ENCODE data around the gene USP43. TPM values are rescaled to one million over a fixed set of nuclear protein-coding genes. Genes with fewer than 3 reads are reported as not detected.

Gene USP43
- total RNA-seq, 1 experiment from 2014 or later: 0.34 TPM

GRCh38 chr17:9700754-9701476 is 55.6 kb downstream of the USP43 start:
- no TSS peak for BruUV-seq (replicated peaks)
- Histone ChIP-seq H3K27ac (ENCODE audit: low read depth, low read length, poor library complexity, severe bottlenecking) (no peak overlapping the region), H3K9me3 (ENCODE audit: low read depth, low read length, poor library complexity, severe bottlenecking) (no peaks in the 10 kb centered on the region), H3K4me1 (ENCODE audit: insufficient read depth, low read length, poor library complexity, severe bottlenecking) (no peaks in the 10 kb centered on the region), H3K27me3 (replicated peaks; ENCODE audit: insufficient read depth, low read depth, low read length, poor library complexity) (no peaks in the 10 kb centered on the region), H3K4me3 (ENCODE audit: low read depth, low read length, poor library complexity, severe bottlenecking) (no peak overlapping the region), H3K36me3 (ENCODE audit: insufficient read depth, low read length, poor library complexity, severe bottlenecking) (no peaks in the 10 kb centered on the region)
- ChIA-PET POLR2A (ENCODE audit: low non-redundant PET) (no interaction called here), CTCF (no interaction called here)
- DNase-seq (ENCODE audit: low spot score): no peak
- intact Hi-C loops (cut with micrococcal nuclease; ENCODE audit: unreplicated experiment): no loop called here
- TF ChIP-seq CTCF (conservative IDR thresholded peaks at IDR 0.05; ENCODE audit: low read depth, low read length): no peak

- TF ChIP-seq EZH2 (IDR thresholded peaks at IDR 0.05; ENCODE audit: borderline replicate concordance, low read depth, low read length, poor library complexity, severe bottlenecking) (no peak), CTCF (conservative IDR thresholded peaks at IDR 0.05; ENCODE audit: low read depth, low read length) (no peak)
- no TSS peak for BruUV-seq (replicated peaks)
- no peaks in the 10 kb centered on the region for H3K9me3 ChIP-seq (ENCODE audit: low read depth, low read length, poor library complexity, severe bottlenecking)
- H3K4me3 ChIP-seq (ENCODE audit: low read depth, low read length, poor library complexity, severe bottlenecking): no peak overlapping the region
- ChIA-PET POLR2A (ENCODE audit: low non-redundant PET) (no interaction called here), CTCF (no interaction called here)
- no peak overlapping the region for H3K27ac ChIP-seq (ENCODE audit: low read depth, low read length, poor library complexity, severe bottlenecking)
- no peak for DNase-seq (ENCODE audit: low spot score)
- H3K4me1 ChIP-seq (ENCODE audit: insufficient read depth, low read length, poor library complexity, severe bottlenecking): no peaks in the 10 kb centered on the region
- intact Hi-C loops (cut with micrococcal nuclease; ENCODE audit: unreplicated experiment): no loop called here
- no peaks in the 10 kb centered on the region for H3K36me3 ChIP-seq (ENCODE audit: insufficient read depth, low read length, poor library complexity, severe bottlenecking)
- H3K27me3 ChIP-seq (replicated peaks; ENCODE audit: insufficient read depth, low read depth, low read length, poor library complexity): no peaks in the 10 kb centered on the region
Observed at GRCh38 chr17:9702482-9702881, 57.2 kb downstream of the USP43 start.

- TF ChIP-seq EZH2 (IDR thresholded peaks at IDR 0.05; ENCODE audit: borderline replicate concordance, low read depth, low read length, poor library complexity, severe bottlenecking) (no peak), CTCF (conservative IDR thresholded peaks at IDR 0.05; ENCODE audit: low read depth, low read length) (no peak)
- DNase-seq (ENCODE audit: low spot score): no peak
- ChIA-PET CTCF (no interaction called here), POLR2A (ENCODE audit: low non-redundant PET) (no interaction called here)
- no peak overlapping the region for H3K4me3 ChIP-seq (ENCODE audit: low read depth, low read length, poor library complexity, severe bottlenecking)
- H3K27ac ChIP-seq (ENCODE audit: low read depth, low read length, poor library complexity, severe bottlenecking): no peak overlapping the region
- H3K4me1 ChIP-seq (ENCODE audit: insufficient read depth, low read length, poor library complexity, severe bottlenecking): no peaks in the 10 kb centered on the region
- no peaks in the 10 kb centered on the region for H3K27me3 ChIP-seq (replicated peaks; ENCODE audit: insufficient read depth, low read depth, low read length, poor library complexity)
- no peaks in the 10 kb centered on the region for H3K9me3 ChIP-seq (ENCODE audit: low read depth, low read length, poor library complexity, severe bottlenecking)
- intact Hi-C loops (cut with micrococcal nuclease; ENCODE audit: unreplicated experiment): no loop called here
- H3K36me3 ChIP-seq (ENCODE audit: insufficient read depth, low read length, poor library complexity, severe bottlenecking): no peaks in the 10 kb centered on the region
- BruUV-seq (replicated peaks): no TSS peak
Observed at GRCh38 chr17:9702914-9703780, 57.8 kb downstream of the USP43 start.
